Activated T-helper 17 cell treated with anti-CD3 and anti-CD28 coated beads, Interleukin-2, amount 50 U/mL, for 72 hours (primary cell): Measurements from ENCODE around the gene SLC22A17. TPM values are rescaled to one million over a fixed set of nuclear protein-coding genes. Genes with fewer than 3 reads are reported as not detected.

Experiments used
- ATAC-seq: fragments of 150-1000 bp; cut with Tn5 transposase; replicated peaks from 2 replicates; pipeline ENCODE4 v1.10.0; 2021; ENCODE audit warnings: mild to moderate bottlenecking, moderate library complexity
- H3K27ac Mint-ChIP-seq: one replicate; pipeline ENCODE4 v1.8.0; 2022; ENCODE audit warnings: mixed read lengths
- H3K27me3 Mint-ChIP-seq: one replicate; pipeline ENCODE4 v1.8.0; 2022; ENCODE audit warnings: mixed read lengths
- H3K36me3 Mint-ChIP-seq: one replicate; pipeline ENCODE4 v1.8.0; 2022; ENCODE audit warnings: low read depth, mild to moderate bottlenecking, mixed read lengths
- H3K4me1 Mint-ChIP-seq: one replicate; pipeline ENCODE4 v1.8.0; 2022; ENCODE audit warnings: mixed read lengths
- H3K4me3 Mint-ChIP-seq: one replicate; pipeline ENCODE4 v1.8.0; 2022; ENCODE audit warnings: mild to moderate bottlenecking, mixed read lengths
- H3K9me3 Mint-ChIP-seq: one replicate; pipeline ENCODE4 v1.8.0; 2022; ENCODE audit warnings: mixed read lengths
- total RNA-seq, 2 donors: library from RNA; stranded (reverse); gene quantifications; one replicate each; pipeline ENCODE4 v1.2.3, GENCODE V29; 2022

The SLC22A17 gene
- total RNA-seq, 2 donors from 2014 or later, result 2.2 to 3.0 TPM

GRCh38 chr14:23322568-23323517 is 29.8 kb downstream of the SLC22A17 start:
- Mint-ChIP-seq H3K4me3 (peak overlapping the region; percentile 85), H3K27ac (peak overlapping the region; percentile 84), H3K27me3 (no peaks in the 10 kb centered on the region), H3K4me1 (peaks cover 17% of the 10 kb centered on the region), H3K9me3 (no peaks in the 10 kb centered on the region), H3K36me3 (peaks cover 48% of the 10 kb centered on the region)
- ATAC-seq, result no peak

DNA sequence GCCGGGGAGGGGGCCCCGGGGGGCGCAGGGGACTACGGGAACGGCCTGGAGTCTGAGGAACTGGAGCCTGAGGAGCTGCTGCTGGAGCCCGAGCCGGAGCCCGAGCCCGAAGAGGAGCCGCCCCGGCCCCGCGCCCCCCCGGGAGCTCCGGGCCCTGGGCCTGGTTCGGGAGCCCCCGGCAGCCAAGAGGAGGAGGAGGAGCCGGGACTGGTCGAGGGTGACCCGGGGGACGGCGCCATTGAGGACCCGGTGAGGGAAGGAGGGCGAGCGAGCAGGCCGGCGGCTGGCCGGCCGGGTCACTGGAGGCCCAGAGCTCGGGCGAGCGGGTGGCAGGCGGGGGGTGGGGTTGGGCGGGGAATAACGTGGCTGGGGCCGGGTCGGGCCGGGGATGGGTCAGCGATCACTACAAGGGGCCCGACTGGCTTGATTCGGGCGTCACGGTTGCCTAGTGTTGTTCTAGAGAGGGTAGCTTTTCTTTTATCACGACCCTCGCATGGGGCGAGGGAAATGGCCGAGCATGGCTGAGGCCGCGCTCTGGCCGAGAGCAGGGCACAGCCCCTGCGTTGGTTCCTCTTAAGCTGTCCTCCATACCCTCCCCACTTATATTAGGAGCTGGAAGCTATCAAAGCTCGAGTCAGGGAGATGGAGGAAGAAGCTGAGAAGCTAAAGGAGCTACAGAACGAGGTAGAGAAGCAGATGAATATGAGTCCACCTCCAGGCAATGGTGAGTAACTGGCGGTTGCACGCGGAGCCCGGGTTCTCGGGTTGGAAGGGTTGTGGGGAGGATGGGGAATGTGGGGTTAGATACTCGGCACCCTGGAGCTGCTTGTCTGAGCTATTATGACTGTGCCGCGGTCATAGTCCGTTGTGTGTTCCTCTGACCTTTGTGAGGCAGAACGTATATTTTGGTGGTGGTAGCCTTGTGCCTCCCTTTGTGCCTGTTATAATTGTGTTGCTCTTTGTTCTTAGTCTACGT is 30.8 kb downstream of the SLC22A17 start:
- H3K27me3 Mint-ChIP-seq, result no peaks in the 10 kb centered on the region
- H3K36me3 Mint-ChIP-seq, result peaks cover 48% of the 10 kb centered on the region
- H3K9me3 Mint-ChIP-seq, result no peaks in the 10 kb centered on the region
- peak overlapping the region; percentile 91 for H3K27ac Mint-ChIP-seq
- peak overlapping the region; percentile 85 for H3K4me3 Mint-ChIP-seq
- peak; percentile 41 for ATAC-seq
- H3K4me1 Mint-ChIP-seq, result peaks cover 17% of the 10 kb centered on the region

DNA sequence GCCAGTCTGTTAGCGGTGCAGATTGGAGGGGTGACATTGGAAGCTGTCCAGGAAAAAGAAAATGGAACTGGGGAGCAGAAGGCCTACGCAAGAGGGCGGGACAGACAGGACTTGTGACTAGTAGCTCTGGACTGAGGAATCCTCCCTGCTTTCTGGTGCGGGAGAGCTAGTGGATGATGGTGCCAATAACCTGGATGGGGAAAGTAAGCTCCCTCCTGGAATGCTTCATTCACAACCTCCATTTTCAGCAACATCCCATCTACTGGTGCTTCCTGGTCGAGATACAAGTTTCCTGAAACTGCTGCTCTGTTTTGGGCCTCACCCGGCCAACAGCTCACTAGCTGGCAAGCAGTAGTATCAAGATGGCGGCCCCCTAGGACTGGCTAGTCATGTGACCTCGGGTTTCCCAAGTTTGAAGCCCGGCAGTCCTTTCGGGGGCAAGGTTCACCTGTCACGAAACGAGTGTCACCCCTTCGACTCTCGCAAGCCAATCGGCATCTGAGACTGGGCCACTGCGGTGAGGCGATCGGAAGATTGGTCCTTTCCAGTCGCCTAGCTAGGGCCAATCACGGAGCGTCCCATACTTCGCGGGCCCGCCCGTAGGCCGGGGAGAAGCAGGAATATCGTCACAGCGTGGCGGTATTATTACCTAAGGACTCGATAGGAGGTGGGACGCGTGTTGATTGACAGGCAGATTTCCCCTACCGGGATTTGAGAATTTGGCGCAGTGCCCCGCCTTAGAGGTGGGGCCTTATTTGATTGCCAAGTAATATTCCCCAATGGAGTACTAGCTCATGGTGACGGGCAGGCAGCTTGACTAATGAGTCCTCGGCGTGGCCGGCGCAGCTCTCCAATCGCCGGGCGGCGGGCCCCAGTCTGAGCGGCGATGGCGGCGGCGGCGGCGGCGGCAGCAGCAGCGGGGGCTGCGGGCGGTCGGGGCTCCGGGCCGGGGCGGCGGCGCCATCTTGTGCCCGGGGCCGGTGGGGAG is 31.8 kb downstream of the SLC22A17 start, which contains the start of gene PABPN1:
PABPN1 (plus strand) TSS at position 874 of the 988 bp plus-strand sequence; CDS start at position 887, 13 bp downstream.
- no peaks in the 10 kb centered on the region for H3K9me3 Mint-ChIP-seq
- no peaks in the 10 kb centered on the region for H3K27me3 Mint-ChIP-seq
- peak within 1 kb of the TSS; percentile 85 for H3K4me3 Mint-ChIP-seq
- peak within 1 kb of the TSS; percentile 91 for H3K27ac Mint-ChIP-seq
- peaks cover 17% of the 10 kb centered on the region for H3K4me1 Mint-ChIP-seq
- peak; percentile 90 for ATAC-seq
- H3K36me3 Mint-ChIP-seq, result peaks cover 41% of the 10 kb centered on the region

DNA sequence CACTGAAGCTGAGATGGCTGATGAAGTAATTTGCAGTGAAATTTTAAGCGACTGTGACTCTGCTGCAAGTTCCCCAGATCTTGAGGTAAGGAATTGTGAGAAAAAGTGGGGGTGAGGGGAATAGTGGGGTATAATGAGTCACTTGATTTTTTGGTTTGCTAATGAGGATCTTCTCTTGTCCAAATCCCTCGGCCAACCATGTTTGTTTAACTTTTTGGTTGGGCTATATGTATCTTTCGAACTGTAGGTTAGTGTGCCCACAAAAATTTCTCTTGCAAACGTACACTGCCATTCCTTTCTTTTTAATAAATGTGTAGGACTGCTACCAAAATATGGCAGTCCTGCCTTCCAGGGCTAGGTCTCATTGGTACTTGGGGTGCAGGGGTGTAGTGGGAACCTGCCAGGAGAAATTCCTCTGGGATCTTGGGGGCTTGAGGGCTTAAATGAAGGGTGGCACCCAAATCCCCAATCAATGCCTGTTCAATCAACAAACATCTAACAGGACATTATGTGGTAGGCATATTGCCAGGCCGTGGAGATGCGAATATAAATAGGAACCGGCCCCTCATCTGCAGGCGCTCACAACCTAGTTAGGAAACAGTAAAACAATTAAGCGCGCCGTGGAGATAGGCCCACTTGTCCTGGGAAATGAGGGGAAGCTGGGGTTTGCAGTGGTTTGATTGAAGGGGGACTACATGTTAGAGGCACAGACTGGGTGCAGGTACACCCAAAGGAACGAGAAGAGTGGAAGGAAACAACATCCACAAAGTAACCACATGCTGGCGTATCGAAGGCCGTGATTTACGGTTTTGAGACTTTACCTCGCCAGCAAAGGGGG is 32.7 kb downstream of the SLC22A17 start:
- Mint-ChIP-seq H3K27me3 (no peaks in the 10 kb centered on the region), H3K27ac (peak overlapping the region; percentile 91), H3K4me3 (peak overlapping the region; percentile 85), H3K9me3 (no peaks in the 10 kb centered on the region), H3K36me3 (peaks cover 32% of the 10 kb centered on the region), H3K4me1 (peaks cover 17% of the 10 kb centered on the region)
- no peak for ATAC-seq

GRCh38 chr14:23316300-23316699 is 36.4 kb downstream of the SLC22A17 start:
- ATAC-seq, result no peak
- H3K4me3 Mint-ChIP-seq, result no peak overlapping the region
- H3K4me1 Mint-ChIP-seq, result peaks cover 6% of the 10 kb centered on the region
- H3K27ac Mint-ChIP-seq, result no peak overlapping the region
- no peaks in the 10 kb centered on the region for H3K9me3 Mint-ChIP-seq
- no peaks in the 10 kb centered on the region for H3K27me3 Mint-ChIP-seq
- H3K36me3 Mint-ChIP-seq, result no peaks in the 10 kb centered on the region

GRCh38 chr14:23310546-23310945 is 42.1 kb downstream of the SLC22A17 start:
- Mint-ChIP-seq H3K27me3 (peaks cover 20% of the 10 kb centered on the region), H3K9me3 (no peaks in the 10 kb centered on the region), H3K4me1 (no peaks in the 10 kb centered on the region), H3K36me3 (no peaks in the 10 kb centered on the region), H3K4me3 (no peak overlapping the region), H3K27ac (no peak overlapping the region)
- no peak for ATAC-seq

- H3K27me3 Mint-ChIP-seq, result peaks cover 20% of the 10 kb centered on the region
- no peaks in the 10 kb centered on the region for H3K9me3 Mint-ChIP-seq
- H3K27ac Mint-ChIP-seq, result peak overlapping the region; percentile 66
These were observed 43.8 kb downstream of the SLC22A17 start for GRCh38 chr14:23308721-23309445.

DNA sequence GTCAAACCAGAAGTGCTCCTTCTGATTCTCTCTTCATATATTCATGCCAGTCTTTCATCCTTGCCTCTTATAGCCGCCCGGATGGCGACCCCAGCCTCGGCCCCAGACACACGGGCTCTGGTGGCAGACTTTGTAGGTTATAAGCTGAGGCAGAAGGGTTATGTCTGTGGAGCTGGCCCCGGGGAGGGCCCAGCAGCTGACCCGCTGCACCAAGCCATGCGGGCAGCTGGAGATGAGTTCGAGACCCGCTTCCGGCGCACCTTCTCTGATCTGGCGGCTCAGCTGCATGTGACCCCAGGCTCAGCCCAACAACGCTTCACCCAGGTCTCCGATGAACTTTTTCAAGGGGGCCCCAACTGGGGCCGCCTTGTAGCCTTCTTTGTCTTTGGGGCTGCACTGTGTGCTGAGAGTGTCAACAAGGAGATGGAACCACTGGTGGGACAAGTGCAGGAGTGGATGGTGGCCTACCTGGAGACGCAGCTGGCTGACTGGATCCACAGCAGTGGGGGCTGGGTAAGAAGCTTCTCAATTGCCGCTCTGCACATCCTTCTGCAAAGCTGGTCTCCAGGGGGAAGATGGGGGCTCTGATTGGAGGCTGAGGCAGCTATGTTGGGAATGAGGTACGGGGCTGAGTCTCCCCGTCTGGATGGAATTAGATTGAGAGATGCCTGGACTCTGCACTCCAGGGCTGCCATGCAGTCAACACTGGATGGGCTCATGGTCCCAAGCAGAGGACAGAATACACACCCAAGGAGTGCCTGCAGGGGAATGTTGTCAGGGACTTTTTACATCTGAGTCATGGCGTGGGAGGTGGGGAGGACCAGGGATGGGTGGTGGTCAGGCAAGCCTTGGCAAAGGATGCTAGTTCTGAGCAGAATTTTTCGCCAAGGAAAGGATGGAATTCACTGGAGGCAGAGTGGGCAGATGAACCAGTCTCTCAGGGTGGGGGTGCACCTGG is 44.7 kb downstream of the SLC22A17 start:
- H3K36me3 Mint-ChIP-seq, result peaks cover 1% of the 10 kb centered on the region
- peaks cover 5% of the 10 kb centered on the region for H3K4me1 Mint-ChIP-seq
- ATAC-seq, result no peak
- peaks cover 20% of the 10 kb centered on the region for H3K27me3 Mint-ChIP-seq
- H3K9me3 Mint-ChIP-seq, result no peaks in the 10 kb centered on the region
- H3K27ac Mint-ChIP-seq, result peak overlapping the region; percentile 66
- H3K4me3 Mint-ChIP-seq, result no peak overlapping the region

More at GRCh38 chr14:23308721-23309445, 43.8 kb downstream of the SLC22A17 start:
- H3K36me3 Mint-ChIP-seq, result no peaks in the 10 kb centered on the region
- ATAC-seq, result no peak
- no peak overlapping the region for H3K4me3 Mint-ChIP-seq
- no peaks in the 10 kb centered on the region for H3K4me1 Mint-ChIP-seq

DNA sequence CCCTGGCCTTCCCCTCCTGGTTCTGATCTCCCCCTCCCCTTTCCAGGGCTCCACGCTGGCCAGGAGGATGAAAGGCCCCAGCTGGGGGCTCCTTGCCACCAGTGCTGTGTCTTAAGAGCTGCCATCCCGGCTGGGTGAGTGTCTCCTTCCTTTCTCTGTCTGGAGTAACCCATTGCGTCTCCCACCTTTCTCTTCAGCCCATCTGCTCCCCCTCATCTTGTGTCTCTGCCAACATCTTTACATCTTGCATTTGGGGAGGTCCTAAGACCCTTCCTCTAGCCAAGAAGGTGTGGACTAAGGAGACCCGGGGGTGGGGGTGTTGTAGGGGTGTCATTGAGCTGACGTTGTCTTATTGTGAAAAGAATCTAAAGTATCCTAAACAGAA is 45.5 kb downstream of the SLC22A17 start:
- peaks cover 5% of the 10 kb centered on the region for H3K4me1 Mint-ChIP-seq
- no peak for ATAC-seq
- H3K4me3 Mint-ChIP-seq, result no peak overlapping the region
- H3K27me3 Mint-ChIP-seq, result peaks cover 20% of the 10 kb centered on the region
- H3K36me3 Mint-ChIP-seq, result peaks cover 8% of the 10 kb centered on the region
- H3K27ac Mint-ChIP-seq, result no peak overlapping the region
- no peaks in the 10 kb centered on the region for H3K9me3 Mint-ChIP-seq

GRCh38 chr14:23306412-23307145 is 46.1 kb downstream of the SLC22A17 start, which contains the start of gene BCL2L2:
Gene BCL2L2 (plus strand): TSS chr14:23306833. CDS start chr14:23307768, 935 bp downstream.
- Mint-ChIP-seq H3K4me3 (no peak within 1 kb of the TSS), H3K36me3 (peaks cover 8% of the 10 kb centered on the region), H3K4me1 (peaks cover 5% of the 10 kb centered on the region), H3K9me3 (no peaks in the 10 kb centered on the region), H3K27me3 (peaks cover 20% of the 10 kb centered on the region), H3K27ac (no peak within 1 kb of the TSS)
- ATAC-seq, result no peak
